Sigmoid colon (tissue), 4 donors: ENCODE data around the gene SMG9.

Experiments
- POLR2A ChIP-seq, 2 donors: fragments of 450-650 bp; IDR thresholded peaks; one replicate each; pipeline ENCODE4 v1.6.1; 2016; ENCODE audit warnings: antibody characterized with exemption in 2 of 2, mild to moderate bottlenecking in 2 of 2, moderate library complexity in 2 of 2
- POLR2AphosphoS5 ChIP-seq, 4 donors: sonication (generic); formaldehyde crosslinking; IDR thresholded peaks; one replicate each; pipeline ENCODE4 v1.6.1; 2017; ENCODE audit warnings: antibody characterized with exemption in 4 of 4
- TF ChIP-seq, protein P1 (sequence below), 4 experiments: fragments of 450-650 bp in 3 of 4; fragments of 200-600 bp in 1 of 4; IDR thresholded peaks; one replicate each; pipeline ENCODE4 v1.5.1; 2016 to 2019; ENCODE audit warnings: antibody characterized with exemption in 4 of 4, mild to moderate bottlenecking in 3 of 4, moderate library complexity in 2 of 4

DNA sequence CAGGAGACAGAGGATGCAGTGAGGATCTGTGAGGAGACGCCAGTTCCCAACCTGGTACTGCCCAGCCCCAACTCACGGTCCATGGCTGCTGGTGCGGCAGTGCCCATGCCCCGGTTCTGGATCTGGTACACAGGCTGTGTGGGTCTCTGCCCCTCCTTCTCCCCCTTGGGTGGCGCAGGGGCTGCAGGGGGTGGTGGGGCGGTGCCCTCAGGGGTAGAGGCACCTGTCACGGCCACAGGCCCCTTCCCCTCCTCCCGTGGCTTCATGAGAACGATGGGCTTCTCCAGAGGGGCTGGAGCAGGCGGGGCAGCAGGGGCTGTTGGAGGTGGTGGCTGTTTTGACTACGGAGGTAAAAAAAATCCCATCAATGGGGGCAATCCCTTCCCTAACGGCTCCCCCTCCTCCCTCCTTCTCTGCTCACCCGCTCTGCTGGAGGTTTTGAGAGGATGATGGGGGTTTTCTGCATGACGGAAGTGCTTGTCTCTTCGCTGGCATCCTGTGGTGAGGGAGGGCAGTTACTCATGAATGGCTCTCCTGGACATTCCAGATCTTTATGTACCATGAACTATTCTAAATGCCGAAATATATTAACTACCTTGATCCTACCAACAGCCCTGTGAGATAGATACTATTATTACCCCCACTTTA, 7.1 kb downstream of the SMG9 start:
- TF ChIP-seq, protein P1, sequence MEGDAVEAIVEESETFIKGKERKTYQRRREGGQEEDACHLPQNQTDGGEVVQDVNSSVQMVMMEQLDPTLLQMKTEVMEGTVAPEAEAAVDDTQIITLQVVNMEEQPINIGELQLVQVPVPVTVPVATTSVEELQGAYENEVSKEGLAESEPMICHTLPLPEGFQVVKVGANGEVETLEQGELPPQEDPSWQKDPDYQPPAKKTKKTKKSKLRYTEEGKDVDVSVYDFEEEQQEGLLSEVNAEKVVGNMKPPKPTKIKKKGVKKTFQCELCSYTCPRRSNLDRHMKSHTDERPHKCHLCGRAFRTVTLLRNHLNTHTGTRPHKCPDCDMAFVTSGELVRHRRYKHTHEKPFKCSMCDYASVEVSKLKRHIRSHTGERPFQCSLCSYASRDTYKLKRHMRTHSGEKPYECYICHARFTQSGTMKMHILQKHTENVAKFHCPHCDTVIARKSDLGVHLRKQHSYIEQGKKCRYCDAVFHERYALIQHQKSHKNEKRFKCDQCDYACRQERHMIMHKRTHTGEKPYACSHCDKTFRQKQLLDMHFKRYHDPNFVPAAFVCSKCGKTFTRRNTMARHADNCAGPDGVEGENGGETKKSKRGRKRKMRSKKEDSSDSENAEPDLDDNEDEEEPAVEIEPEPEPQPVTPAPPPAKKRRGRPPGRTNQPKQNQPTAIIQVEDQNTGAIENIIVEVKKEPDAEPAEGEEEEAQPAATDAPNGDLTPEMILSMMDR (IDR thresholded peaks at IDR 0.05), result no peak
- TF ChIP-seq POLR2AphosphoS5 (IDR thresholded peaks at IDR 0.05) (no peak), POLR2A (IDR thresholded peaks at IDR 0.05) (no peak)
